Prostate gland (tissue), 2 donors: ENCODE measurements around the gene CD226. TPM values are rescaled to one million over a fixed set of nuclear protein-coding genes. Genes with fewer than 3 reads are reported as not detected.

Experiments used
- DNase-seq: peaks from one replicate; pipeline ENCODE4 v3.0.0-alpha.2; 2019; ENCODE audit warnings: low spot score
- H3K27ac ChIP-seq, 2 donors: fragments of 200-600 bp; sonication (generic); 2 replicates each; pipeline ENCODE4 v1.5.1; 2017 to 2019
- H3K27me3 ChIP-seq: fragments of 200-600 bp; sonication (generic); replicated peaks from 2 replicates; pipeline ENCODE4 v1.5.1; 2019; ENCODE audit not compliant: insufficient read depth
- H3K36me3 ChIP-seq, 2 donors: fragments of 200-600 bp; sonication (generic); 1 replicate in 1 of 2; 2 replicates in 1 of 2; pipeline versions ENCODE4 v1.5.1 to v1.8.1; 2017 to 2019
- H3K4me1 ChIP-seq: fragments of 200-600 bp; sonication (generic); replicated peaks from 2 replicates; pipeline ENCODE4 v1.5.1; 2019
- H3K4me3 ChIP-seq, 2 donors: fragments of 200-600 bp; sonication (generic); 2 replicates each; pipeline ENCODE4 v1.5.1; 2017 to 2019
- H3K9me3 ChIP-seq: fragments of 200-600 bp; sonication (generic); 2 replicates; pipeline ENCODE4 v1.5.1; 2017
- CTCF ChIP-seq, 4 experiments: fragments of 200-600 bp in 2 of 4; fragments of 450-650 bp in 2 of 4; sonication (generic) in 2 of 4; IDR thresholded peaks; 1 replicate in 3 of 4; 2 replicates in 1 of 4; pipeline ENCODE4 v1.5.1; 2016 to 2019; ENCODE audit warnings: antibody characterized with exemption in 4 of 4, mild to moderate bottlenecking in 2 of 4, moderate library complexity in 2 of 4
- POLR2A ChIP-seq: fragments of 450-650 bp; IDR thresholded peaks from one replicate; pipeline ENCODE4 v1.6.1; 2016; ENCODE audit warnings: antibody characterized with exemption, mild to moderate bottlenecking
- POLR2AphosphoS5 ChIP-seq: sonication (generic); formaldehyde crosslinking; IDR thresholded peaks from one replicate; pipeline ENCODE4 v1.6.1; 2017; ENCODE audit warnings: antibody characterized with exemption
- WGBS: methylation state at CpG from one replicate; pipeline ENCODE4 v1.1.5; 2018; 5-methylcytosine and 5-hydroxymethylcytosine counted together
- intact Hi-C: fragments of 100-400 bp; cut with DNase I; formaldehyde crosslinking; loops from one replicate; pipeline ENCODE4 v1.14.2; 2022
- total RNA-seq, 2 donors: library from RNA; depleted of rRNA; stranded (reverse); fragments of >200 nt; gene quantifications; one replicate each; pipeline ENCODE4 v1.1.0, GENCODE V29; 2016

Gene CD226
- total RNA-seq, 2 donors from 2014 or later, result 0.59 to 4.7 TPM

GRCh38 chr18:69953191-69953590 is 5.5 kb upstream of the CD226 start:
- Histone ChIP-seq H3K27me3 (no peaks in the 10 kb centered on the region), H3K4me3 (no peak overlapping the region), H3K9me3 (no peaks in the 10 kb centered on the region), H3K4me1 (no peaks in the 10 kb centered on the region), H3K27ac (no peak overlapping the region), H3K36me3 (no peaks in the 10 kb centered on the region)
- DNase-seq, result no peak
- WGBS, result 94% methylated on average over 2 of the region's 2 CpGs
- intact Hi-C loops, result loop anchor here (10.0 kb wide), 1 partner anchor 108 kb away; no protein-coding TSS in a partner anchor
- TF ChIP-seq CTCF (IDR thresholded peaks at IDR 0.05), result no peak
- TF ChIP-seq POLR2AphosphoS5, result no peak
- no peak for TF ChIP-seq POLR2A

GRCh38 chr18:69951182-69951581 is 3.5 kb upstream of the CD226 start:
- Histone ChIP-seq H3K36me3 (no peaks in the 10 kb centered on the region), H3K27me3 (no peaks in the 10 kb centered on the region), H3K4me3 (no peak overlapping the region), H3K9me3 (no peaks in the 10 kb centered on the region), H3K27ac (no peak overlapping the region), H3K4me1 (no peaks in the 10 kb centered on the region)
- TF ChIP-seq POLR2AphosphoS5, result no peak
- no peak for TF ChIP-seq CTCF (IDR thresholded peaks at IDR 0.05)
- no peak for TF ChIP-seq POLR2A
- intact Hi-C loops, result loop anchor here (10.0 kb wide), 1 partner anchor 106 kb away; no protein-coding TSS in a partner anchor
- DNase-seq, result no peak
- 88% methylated on average over 1 of the region's 1 CpG for WGBS

GRCh38 chr18:69949538-69949936 is 1.9 kb upstream of the CD226 start:
- no peak overlapping the region for H3K27ac ChIP-seq
- 95% methylated on average over 4 of the region's 4 CpGs for WGBS
- TF ChIP-seq POLR2AphosphoS5 (no peak), CTCF (IDR thresholded peaks at IDR 0.05) (no peak), POLR2A (no peak)
- H3K4me3 ChIP-seq, result no peak overlapping the region
- intact Hi-C loops, result no loop called here
- H3K27me3 ChIP-seq, result no peaks in the 10 kb centered on the region
- no peaks in the 10 kb centered on the region for H3K9me3 ChIP-seq
- H3K4me1 ChIP-seq, result no peaks in the 10 kb centered on the region
- no peaks in the 10 kb centered on the region for H3K36me3 ChIP-seq
- DNase-seq, result no peak

GRCh38 chr18:69948919-69949537 is 1.4 kb upstream of the CD226 start:
- no peaks in the 10 kb centered on the region for H3K36me3 ChIP-seq
- H3K27me3 ChIP-seq, result no peaks in the 10 kb centered on the region
- TF ChIP-seq POLR2A (no peak), POLR2AphosphoS5 (no peak), CTCF (IDR thresholded peaks at IDR 0.05) (no peak)
- no peak for DNase-seq
- WGBS, result 63% methylated on average over 15 of the region's 15 CpGs
- H3K4me3 ChIP-seq, result no peak overlapping the region
- H3K27ac ChIP-seq, result no peak overlapping the region
- intact Hi-C loops, result no loop called here
- no peaks in the 10 kb centered on the region for H3K4me1 ChIP-seq
- H3K9me3 ChIP-seq, result no peaks in the 10 kb centered on the region

GRCh38 chr18:69948256-69948655 is 583 bp upstream of the CD226 start:
- Histone ChIP-seq H3K4me3 (no peak overlapping the region), H3K27me3 (no peaks in the 10 kb centered on the region), H3K9me3 (no peaks in the 10 kb centered on the region), H3K36me3 (no peaks in the 10 kb centered on the region), H3K4me1 (no peaks in the 10 kb centered on the region), H3K27ac (no peak overlapping the region)
- TF ChIP-seq POLR2AphosphoS5, result no peak
- TF ChIP-seq CTCF (IDR thresholded peaks at IDR 0.05), result no peak
- no peak for TF ChIP-seq POLR2A
- 87% methylated on average over 2 of the region's 2 CpGs for WGBS
- no peak for DNase-seq
- intact Hi-C loops, result no loop called here
